GM12892 (cell line): ENCODE data around the gene SIAH3.

ENCODE experiments used
- POLR2A ChIP-seq: IDR thresholded peaks from 2 replicates; pipeline ENCODE4 v1.6.1; 2011; ENCODE audit warnings: low read depth, low read length, control low read depth
- POLR2AphosphoS5 ChIP-seq: IDR thresholded peaks from 2 replicates; pipeline ENCODE4 v1.6.1; 2011; ENCODE audit warnings: low read depth, low read length, control low read depth
- TAF1 ChIP-seq: IDR thresholded peaks from 2 replicates; pipeline ENCODE4 v1.6.1; 2011; ENCODE audit warnings: low read depth, mild to moderate bottlenecking, control low read depth, low read length, borderline replicate concordance

- no peak for TF ChIP-seq POLR2AphosphoS5
- TF ChIP-seq POLR2A, result no peak
- no peak for TF ChIP-seq TAF1
Measured at GRCh38 chr13:45783346-45784043, 68.1 kb downstream of the SIAH3 start.
